Activated T-helper 2 cell treated with anti-CD3 and anti-CD28 coated beads, Interferon-gamma antibody, Interleukin-2, Interleukin-4, amounts not matched to agents 10 μg/mL and 5 μg/mL and 100 μg/mL, durations not matched to agents 14 hours and 24 hours and 36 hours (primary cell): Measurements from ENCODE around the gene CACNA2D1. TPM values are rescaled to one million over a fixed set of nuclear protein-coding genes. Genes with fewer than 3 reads are reported as not detected.

Experiments used
- DNase-seq: peaks from one replicate; pipeline ENCODE4 v3.0.0; 2021; ENCODE audit warnings: low spot score
- H3K27ac Mint-ChIP-seq: one replicate; pipeline ENCODE4 v1.8.0; 2021; ENCODE audit warnings: mixed read lengths
- H3K27me3 Mint-ChIP-seq: one replicate; pipeline ENCODE4 v1.8.0; 2021; ENCODE audit warnings: low read depth, mixed read lengths
- H3K36me3 Mint-ChIP-seq: one replicate; pipeline ENCODE4 v1.8.0; 2021; ENCODE audit warnings: low read depth, mixed read lengths
- H3K4me1 Mint-ChIP-seq: one replicate; pipeline ENCODE4 v1.8.0; 2021; ENCODE audit warnings: low read depth, mixed read lengths
- H3K4me3 Mint-ChIP-seq: one replicate; pipeline ENCODE4 v1.8.0; 2021; ENCODE audit warnings: low read depth, mild to moderate bottlenecking, moderate library complexity, mixed read lengths
- H3K9me3 Mint-ChIP-seq: one replicate; pipeline ENCODE4 v1.8.0; 2021; ENCODE audit warnings: mixed read lengths
- intact Hi-C: fragments of 100-400 bp; cut with micrococcal nuclease; formaldehyde crosslinking; loops from one replicate; pipeline ENCODE4 v1.15.1; 2023
- total RNA-seq: library from RNA; stranded (reverse); gene quantifications from 2 replicates; pipeline ENCODE4 v1.2.3, GENCODE V29; 2022

The CACNA2D1 gene
- total RNA-seq, 1 donor from 2014 or later: not detected

DNA sequence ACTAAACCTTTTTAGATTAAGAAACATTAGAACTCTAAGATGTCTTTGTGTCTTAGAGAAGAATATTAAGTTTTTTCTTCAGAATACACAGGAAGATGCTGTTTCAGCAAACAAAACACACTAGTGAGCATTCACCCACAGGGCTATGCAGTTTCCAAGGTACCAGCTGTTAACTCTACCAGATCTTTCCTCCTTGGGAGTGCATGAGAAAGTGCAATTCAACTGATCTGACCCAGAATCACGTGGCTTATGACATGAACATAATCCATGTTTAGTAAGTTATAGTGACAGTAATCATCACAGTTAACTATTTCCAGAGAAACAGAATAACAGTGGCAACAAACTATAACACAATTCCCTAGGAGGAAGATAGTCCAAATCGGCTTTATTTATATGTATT, 270.7 kb downstream of the CACNA2D1 start:
- no peaks in the 10 kb centered on the region for H3K27me3 Mint-ChIP-seq
- H3K9me3 Mint-ChIP-seq: no peaks in the 10 kb centered on the region
- H3K36me3 Mint-ChIP-seq: no peaks in the 10 kb centered on the region
- H3K27ac Mint-ChIP-seq: no peak overlapping the region
- H3K4me1 Mint-ChIP-seq: no peaks in the 10 kb centered on the region
- intact Hi-C loops: no loop called here
- no peak for DNase-seq
- no peak overlapping the region for H3K4me3 Mint-ChIP-seq

DNA sequence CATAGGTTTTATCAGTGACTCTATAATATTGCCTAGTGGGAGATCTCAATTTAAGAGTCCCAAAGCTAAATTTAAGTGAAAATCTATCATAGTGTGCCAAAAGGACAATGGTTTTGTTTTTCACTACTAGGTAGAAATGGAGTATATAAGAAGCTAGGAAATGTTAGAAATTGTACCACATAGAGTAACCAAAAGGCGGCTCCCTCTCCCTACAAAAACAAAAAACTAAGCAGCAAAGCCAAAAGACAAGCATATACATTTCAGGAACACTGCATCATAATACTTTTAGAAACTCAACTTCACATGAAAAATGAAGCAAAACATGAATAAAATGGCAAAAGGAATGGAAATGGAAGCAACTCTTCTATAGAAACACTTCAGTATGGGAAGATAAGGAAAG, 271.6 kb downstream of the CACNA2D1 start:
- H3K9me3 Mint-ChIP-seq: no peaks in the 10 kb centered on the region
- no peaks in the 10 kb centered on the region for H3K4me1 Mint-ChIP-seq
- H3K4me3 Mint-ChIP-seq: no peak overlapping the region
- intact Hi-C loops: no loop called here
- DNase-seq: no peak
- no peak overlapping the region for H3K27ac Mint-ChIP-seq
- no peaks in the 10 kb centered on the region for H3K36me3 Mint-ChIP-seq
- no peaks in the 10 kb centered on the region for H3K27me3 Mint-ChIP-seq

DNA sequence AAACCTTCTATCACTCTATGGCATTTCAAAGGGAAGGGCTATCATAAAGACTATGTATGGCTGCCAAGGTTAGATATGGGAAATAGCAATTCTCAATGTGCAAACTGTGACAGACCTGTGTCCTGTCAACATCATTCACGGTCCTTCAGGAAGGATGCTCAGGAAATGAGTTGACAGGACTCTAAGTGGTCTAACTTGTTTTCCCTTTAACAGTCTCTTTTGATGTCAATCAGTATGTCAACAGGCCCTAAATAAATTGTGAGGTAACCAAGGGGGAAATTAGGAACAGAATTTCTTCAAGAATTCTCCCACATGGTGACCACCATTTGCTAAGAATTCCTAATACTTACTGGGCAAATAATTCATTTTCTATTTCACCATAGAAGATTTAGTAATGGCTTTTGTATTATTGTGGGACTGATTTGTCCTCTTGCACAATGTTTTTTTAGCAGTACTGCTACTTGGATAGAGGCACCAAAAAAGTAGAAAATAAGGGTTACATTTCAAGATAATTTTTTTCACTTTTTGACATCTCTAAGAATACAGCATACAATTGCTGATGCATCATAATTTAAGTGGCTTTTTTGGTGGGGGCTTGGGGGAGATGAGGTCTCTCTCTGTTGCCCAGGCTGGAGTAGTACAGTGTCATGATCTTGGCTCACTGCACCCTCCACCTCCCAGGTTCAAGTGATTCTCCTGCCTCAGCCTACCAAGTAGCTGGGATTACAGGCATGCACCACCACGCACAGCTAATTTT, 275.8 kb downstream of the CACNA2D1 start:
- H3K4me1 Mint-ChIP-seq: no peaks in the 10 kb centered on the region
- H3K9me3 Mint-ChIP-seq: no peaks in the 10 kb centered on the region
- intact Hi-C loops: no loop called here
- no peak for DNase-seq
- no peaks in the 10 kb centered on the region for H3K27me3 Mint-ChIP-seq
- H3K36me3 Mint-ChIP-seq: no peaks in the 10 kb centered on the region
- no peak overlapping the region for H3K4me3 Mint-ChIP-seq
- H3K27ac Mint-ChIP-seq: no peak overlapping the region

DNA sequence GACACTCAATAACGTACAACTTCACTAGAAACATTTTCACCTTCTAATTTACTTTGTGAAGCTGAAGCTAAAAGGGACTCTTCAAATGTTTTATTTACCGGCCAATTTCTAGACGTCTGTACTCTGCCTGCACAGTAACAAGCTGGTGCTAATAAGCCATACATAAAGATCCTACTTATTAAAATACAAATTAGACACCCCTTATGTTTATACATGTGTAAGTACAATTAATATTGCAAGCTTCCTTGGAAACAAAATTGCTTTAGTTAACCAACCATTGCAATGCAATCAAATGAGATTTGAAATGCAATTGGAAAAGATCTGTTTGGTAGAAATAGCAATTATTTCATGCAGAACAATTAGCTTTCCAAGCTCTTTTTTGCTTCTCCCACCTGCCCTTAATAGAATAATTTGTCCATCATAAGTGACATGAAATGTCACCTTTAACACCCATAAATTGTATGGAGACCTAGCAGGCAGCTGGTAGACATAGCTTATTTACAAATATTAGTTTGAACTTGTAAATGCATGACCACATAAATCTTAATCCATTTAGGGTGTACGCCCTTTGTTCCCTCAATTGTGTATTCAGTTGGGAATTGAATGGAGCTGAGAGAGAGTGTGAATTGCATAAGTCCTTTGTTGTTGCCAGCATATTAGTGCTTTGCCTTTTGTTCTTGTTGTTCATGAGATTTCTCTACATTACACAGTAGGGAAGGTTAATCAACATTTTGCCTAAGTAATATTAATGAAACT, 277.1 kb downstream of the CACNA2D1 start:
- Mint-ChIP-seq H3K27me3 (no peaks in the 10 kb centered on the region), H3K36me3 (no peaks in the 10 kb centered on the region), H3K4me1 (no peaks in the 10 kb centered on the region), H3K4me3 (no peak overlapping the region), H3K9me3 (no peaks in the 10 kb centered on the region), H3K27ac (no peak overlapping the region)
- no peak for DNase-seq
- intact Hi-C loops: no loop called here

DNA sequence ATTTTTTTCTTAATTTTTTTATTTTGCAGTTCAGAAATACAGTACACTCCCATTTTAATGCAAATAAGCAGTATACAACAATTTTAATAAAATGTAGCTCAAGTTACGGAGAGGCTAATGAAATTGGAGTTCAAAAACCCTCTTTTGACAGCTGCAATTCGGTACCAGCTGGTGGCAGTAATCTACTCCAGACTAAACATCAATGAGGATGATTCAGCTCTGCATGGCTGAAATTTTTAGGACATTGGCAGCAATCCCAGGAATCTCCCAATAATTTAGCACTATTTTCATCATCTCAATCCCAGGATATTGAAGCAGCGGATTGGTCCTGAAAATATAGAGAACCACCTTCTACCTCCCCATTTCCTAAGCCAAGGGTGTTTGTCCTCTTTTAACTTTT, 278.8 kb downstream of the CACNA2D1 start:
- intact Hi-C loops: no loop called here
- Mint-ChIP-seq H3K9me3 (no peaks in the 10 kb centered on the region), H3K4me1 (no peaks in the 10 kb centered on the region), H3K36me3 (no peaks in the 10 kb centered on the region), H3K27me3 (no peaks in the 10 kb centered on the region), H3K4me3 (no peak overlapping the region), H3K27ac (no peak overlapping the region)
- DNase-seq: no peak

DNA sequence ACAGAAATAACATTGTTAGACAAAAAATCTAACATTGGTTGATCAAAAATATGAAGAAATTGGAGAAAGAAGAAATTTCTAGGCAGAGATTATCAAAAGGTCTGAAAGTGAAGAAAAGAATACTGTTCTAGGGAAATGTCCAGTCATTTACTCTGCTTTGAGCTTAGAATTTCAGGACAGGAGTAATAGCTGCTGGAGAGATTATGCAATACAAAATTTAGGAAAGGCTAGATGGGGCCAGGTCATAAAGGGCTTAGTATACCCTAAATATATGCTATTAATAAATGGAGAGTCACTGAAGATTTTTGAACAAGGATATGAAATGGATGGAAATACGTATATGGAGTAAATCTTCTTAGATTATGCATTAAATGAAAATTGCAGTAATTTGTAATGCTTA, 279.2 kb downstream of the CACNA2D1 start:
- intact Hi-C loops: no loop called here
- H3K9me3 Mint-ChIP-seq: no peaks in the 10 kb centered on the region
- H3K4me1 Mint-ChIP-seq: no peaks in the 10 kb centered on the region
- no peak overlapping the region for H3K4me3 Mint-ChIP-seq
- no peaks in the 10 kb centered on the region for H3K36me3 Mint-ChIP-seq
- H3K27ac Mint-ChIP-seq: no peak overlapping the region
- H3K27me3 Mint-ChIP-seq: no peaks in the 10 kb centered on the region
- no peak for DNase-seq

DNA sequence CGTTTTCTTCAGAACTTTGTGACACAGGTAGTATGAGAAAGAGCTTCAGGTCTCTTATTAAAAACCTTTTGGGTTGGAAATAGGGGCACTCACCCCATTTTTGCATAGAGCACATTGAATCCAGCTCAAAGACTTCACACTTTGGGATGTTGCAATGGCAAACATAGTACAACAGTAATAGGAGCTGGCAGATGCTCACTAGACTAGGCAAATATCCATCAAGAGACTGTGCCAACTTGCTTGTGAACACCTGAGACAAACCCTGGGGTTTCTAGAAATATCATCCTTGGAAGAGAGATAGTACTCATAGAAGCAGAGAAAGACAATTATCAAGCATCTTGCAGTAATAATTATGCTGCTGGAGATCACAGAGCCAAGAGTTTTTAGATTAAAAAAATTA, 280.0 kb downstream of the CACNA2D1 start:
- no peaks in the 10 kb centered on the region for H3K4me1 Mint-ChIP-seq
- H3K4me3 Mint-ChIP-seq: no peak overlapping the region
- no peaks in the 10 kb centered on the region for H3K27me3 Mint-ChIP-seq
- H3K27ac Mint-ChIP-seq: no peak overlapping the region
- intact Hi-C loops: no loop called here
- no peak for DNase-seq
- H3K9me3 Mint-ChIP-seq: no peaks in the 10 kb centered on the region
- H3K36me3 Mint-ChIP-seq: no peaks in the 10 kb centered on the region

DNA sequence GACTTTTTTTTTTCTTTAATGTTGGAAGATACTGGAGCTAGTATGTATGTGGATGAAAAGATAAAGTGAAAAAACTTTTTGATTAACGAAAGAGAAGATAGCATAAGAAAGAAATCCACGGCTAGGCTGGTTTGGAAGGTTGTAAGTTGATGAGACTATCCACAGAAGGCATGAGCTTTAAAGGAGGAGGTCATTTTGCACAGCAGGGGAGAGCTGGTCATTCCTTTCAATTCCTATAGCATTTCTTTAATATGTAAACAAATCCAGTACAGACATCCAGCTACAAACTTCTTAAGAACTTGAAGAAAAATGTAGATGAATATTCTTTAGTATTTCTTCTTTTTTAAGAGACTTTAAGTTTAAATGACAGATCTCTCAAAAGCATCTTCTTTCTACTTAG, 281.3 kb downstream of the CACNA2D1 start:
- no peaks in the 10 kb centered on the region for H3K9me3 Mint-ChIP-seq
- no peaks in the 10 kb centered on the region for H3K36me3 Mint-ChIP-seq
- no peak for DNase-seq
- H3K4me1 Mint-ChIP-seq: no peaks in the 10 kb centered on the region
- no peak overlapping the region for H3K27ac Mint-ChIP-seq
- H3K4me3 Mint-ChIP-seq: no peak overlapping the region
- H3K27me3 Mint-ChIP-seq: no peaks in the 10 kb centered on the region
- intact Hi-C loops: no loop called here

DNA sequence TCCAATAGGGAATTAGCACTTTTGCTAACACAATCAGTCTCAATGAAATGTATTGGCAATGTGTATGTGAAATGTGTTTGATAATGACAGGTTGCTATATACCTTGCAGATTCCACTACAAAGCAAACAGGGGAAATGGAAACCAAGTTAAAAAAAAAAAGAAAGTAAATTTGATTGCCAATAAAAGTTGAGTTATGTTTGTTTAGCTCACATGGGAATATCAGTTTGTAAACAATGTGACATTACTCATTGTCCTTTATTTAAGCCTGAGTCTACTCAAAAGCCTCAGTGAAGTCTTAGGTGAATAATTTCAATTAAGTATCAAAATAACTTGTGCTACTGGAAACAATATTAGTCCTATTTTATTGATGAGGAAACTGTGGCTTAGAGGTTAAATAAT, 285.2 kb downstream of the CACNA2D1 start:
- no peaks in the 10 kb centered on the region for H3K4me1 Mint-ChIP-seq
- DNase-seq: no peak

DNA sequence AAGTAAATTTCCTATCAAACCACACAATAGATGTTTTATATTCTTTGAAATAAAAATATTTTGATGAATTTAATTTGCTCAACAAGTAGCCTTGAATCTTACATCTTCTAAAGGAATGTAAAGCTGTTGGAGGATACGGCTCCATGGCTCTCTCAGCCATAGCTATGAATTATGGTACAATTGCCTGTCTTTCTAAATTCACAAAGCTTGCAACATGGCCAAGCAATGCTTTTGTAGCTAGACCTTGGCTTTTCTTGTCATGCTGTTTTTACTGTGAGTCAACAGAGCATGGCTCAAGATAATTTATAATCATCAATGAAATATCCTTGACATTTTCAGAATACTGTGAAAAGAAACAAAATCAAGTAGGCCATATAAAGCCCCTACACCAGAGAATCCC, 286.7 kb downstream of the CACNA2D1 start:
- Mint-ChIP-seq H3K9me3 (no peaks in the 10 kb centered on the region), H3K27ac (no peak overlapping the region), H3K4me1 (no peaks in the 10 kb centered on the region), H3K4me3 (no peak overlapping the region), H3K36me3 (no peaks in the 10 kb centered on the region), H3K27me3 (no peaks in the 10 kb centered on the region)
- intact Hi-C loops: no loop called here
- DNase-seq: no peak

More for the DNA sequence above, 285.2 kb downstream of the CACNA2D1 start:
- no peaks in the 10 kb centered on the region for H3K27me3 Mint-ChIP-seq
- intact Hi-C loops: no loop called here
- no peak overlapping the region for H3K27ac Mint-ChIP-seq
- H3K4me3 Mint-ChIP-seq: no peak overlapping the region
- H3K36me3 Mint-ChIP-seq: no peaks in the 10 kb centered on the region
- no peaks in the 10 kb centered on the region for H3K9me3 Mint-ChIP-seq

DNA sequence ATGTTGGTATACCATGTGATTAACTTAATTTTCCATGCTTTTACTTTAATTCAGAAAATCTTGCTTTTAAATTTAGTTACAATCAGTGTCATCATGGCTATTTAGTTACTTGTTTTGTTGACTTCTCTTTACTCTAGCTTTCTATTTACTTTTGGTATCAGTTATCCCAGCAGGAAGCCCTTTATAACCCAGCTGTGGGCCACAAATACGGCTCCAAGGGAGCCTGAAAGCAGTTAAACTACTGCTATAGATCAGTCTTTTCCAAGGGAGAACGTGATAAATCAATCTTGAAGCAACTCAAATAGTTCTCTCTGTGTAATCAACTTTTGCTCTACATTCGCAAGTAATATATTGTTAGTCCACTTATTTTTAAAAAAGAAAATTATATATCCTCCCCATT, 287.4 kb downstream of the CACNA2D1 start:
- intact Hi-C loops: no loop called here
- Mint-ChIP-seq H3K27ac (no peak overlapping the region), H3K4me3 (no peak overlapping the region), H3K36me3 (no peaks in the 10 kb centered on the region), H3K9me3 (no peaks in the 10 kb centered on the region), H3K27me3 (no peaks in the 10 kb centered on the region), H3K4me1 (no peaks in the 10 kb centered on the region)
- no peak for DNase-seq

DNA sequence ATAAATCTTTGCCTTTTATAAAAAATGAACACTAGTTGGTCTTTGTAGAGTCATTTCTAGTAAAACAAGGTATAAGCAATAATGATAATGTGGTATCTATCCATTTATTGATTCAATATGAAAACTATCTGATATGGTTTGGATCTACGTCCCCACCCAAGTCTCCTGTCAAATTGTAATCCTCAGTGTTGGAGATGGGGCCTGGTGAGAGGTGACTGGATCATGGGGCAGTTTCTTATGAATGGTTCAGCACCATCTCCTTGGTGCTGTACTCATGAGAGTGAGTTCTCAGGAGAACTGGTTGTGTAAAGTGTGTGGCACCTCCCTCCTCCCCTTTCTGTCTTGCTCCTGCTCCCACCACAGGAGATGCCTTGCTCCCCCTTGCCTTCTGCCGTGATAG, 288.8 kb downstream of the CACNA2D1 start:
- no peak for DNase-seq
- Mint-ChIP-seq H3K9me3 (no peaks in the 10 kb centered on the region), H3K4me3 (no peak overlapping the region), H3K4me1 (no peaks in the 10 kb centered on the region), H3K27me3 (no peaks in the 10 kb centered on the region), H3K36me3 (no peaks in the 10 kb centered on the region), H3K27ac (no peak overlapping the region)
- intact Hi-C loops: no loop called here

DNA sequence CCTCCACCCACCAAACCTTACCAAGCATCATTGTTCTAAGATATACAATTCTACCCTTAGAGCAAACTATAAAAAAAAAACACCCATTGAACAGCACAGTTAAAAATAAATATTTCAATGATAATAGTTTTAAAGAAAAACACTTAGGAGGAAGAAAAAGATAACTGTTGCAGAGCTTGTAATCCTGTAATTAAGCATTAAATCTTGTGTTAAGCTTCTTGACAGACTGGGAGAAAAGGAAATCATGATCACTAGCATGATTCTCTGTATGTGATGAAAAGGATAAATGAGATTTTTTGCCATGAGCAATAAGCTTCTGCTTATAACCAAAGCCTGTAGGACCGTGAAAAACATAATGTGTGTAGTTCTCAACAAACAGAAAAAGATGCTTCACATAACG, 289.8 kb downstream of the CACNA2D1 start:
- H3K9me3 Mint-ChIP-seq: peaks cover 4% of the 10 kb centered on the region
- H3K4me1 Mint-ChIP-seq: no peaks in the 10 kb centered on the region
- no peak overlapping the region for H3K4me3 Mint-ChIP-seq
- intact Hi-C loops: no loop called here
- DNase-seq: no peak
- no peaks in the 10 kb centered on the region for H3K36me3 Mint-ChIP-seq
- H3K27ac Mint-ChIP-seq: no peak overlapping the region
- H3K27me3 Mint-ChIP-seq: no peaks in the 10 kb centered on the region
